ENCODE measurements around the gene ANKRD12. TPM values are rescaled to one million over a fixed set of nuclear protein-coding genes. Genes with fewer than 3 reads are reported as not detected.

Gene ANKRD12
- total and polyA plus RNA-seq, 10 of the 15 experiments (the other 5 are each of a cell fraction or from before 2014, with no cell fraction given): 5.9 to 45.7 (median 20.2) TPM

GRCh38 chr18:9172506-9173127 is 36.0 kb downstream of the ANKRD12 start:
- POLR2A ChIA-PET: interaction anchor here (0.6 kb wide), 2 partner anchors 19 to 308 kb away, joined by 3 read pairs; no protein-coding TSS in a partner anchor
- H3K27ac ChIP-seq (ENCODE audit: control insufficient read depth, insufficient read depth): no peak overlapping the region
- H3K27me3 ChIP-seq (replicated peaks in 1 of 2; ENCODE audit: control insufficient read depth in 2 of 2, insufficient read depth in 2 of 2, low read length in 1 of 2): no peaks in the 10 kb centered on the region
- WGBS (ENCODE audit: insufficient coverage, insufficient replicate concordance, low lambda C conversion rate, missing lambda C conversion rate): 96% methylated on average over 4 of the region's 4 CpGs
- ATAC-seq: no peak; the same call in none of the 3 replicates
- no peak overlapping the region for H2AFZ ChIP-seq (ENCODE audit: control insufficient read depth, low read depth, low read length)
- CTCF ChIA-PET: no interaction called here
- intact Hi-C loops (cut with micrococcal nuclease; ENCODE audit: unreplicated experiment): no loop called here
- RAD21 ChIA-PET (ENCODE audit: unreplicated experiment): interaction anchor here (0.6 kb wide), 1 partner anchor 13 kb away, joined by 3 read pairs; no protein-coding TSS in a partner anchor
- peaks cover 41% of the 10 kb centered on the region for H3K79me2 ChIP-seq (ENCODE audit: control insufficient read depth, insufficient read depth, low read length)
- FAIRE-seq: no peak
- H3K4me3 ChIP-seq: no peak overlapping the region
- SMC1A ChIA-PET (ENCODE audit: uncharacterized antibody, unreplicated experiment): interaction anchor here (0.7 kb wide), 1 partner anchor 8 kb away, joined by 3 read pairs; no protein-coding TSS in a partner anchor
- H3K9ac ChIP-seq (ENCODE audit: control insufficient read depth, insufficient read depth, low read length): no peak overlapping the region
- DNase-seq (ENCODE audit: low read depth, low spot score): no peak
- no peak overlapping the region for H3K4me2 ChIP-seq (ENCODE audit: control insufficient read depth, insufficient read depth)
- BruUV-seq (replicated peaks): no TSS peak
- peaks cover 0 to 4% of the 10 kb centered on the region in 2 experiments; a peak in 1 of 4 replicates for H3K36me3 ChIP-seq (ENCODE audit: control insufficient read depth in 2 of 2, insufficient read depth in 2 of 2, low read length in 1 of 2)
- in situ Hi-C loops (cut with MboI): no loop called here
- H3K9me3 ChIP-seq (replicated peaks; ENCODE audit: control insufficient read depth, insufficient read depth, low read length): peaks cover 5% of the 10 kb centered on the region; the same call in 1 of the 3 replicates
- H3K4me1 ChIP-seq (ENCODE audit: control insufficient read depth, insufficient read depth, low read length): peaks cover 10% of the 10 kb centered on the region
- TF ChIP-seq HDAC2 (IDR thresholded peaks at IDR 0.05) (no peak), BCL11A (IDR thresholded peaks at IDR 0.05; ENCODE audit: low read depth, low read length) (no peak), RFX5 (IDR thresholded peaks at IDR 0.05; ENCODE audit: low read depth, low read length) (no peak), ZSCAN29 (IDR thresholded peaks at IDR 0.05) (no peak), PML (IDR thresholded peaks at IDR 0.05; ENCODE audit: low read length) (no peak), DPF2 (IDR thresholded peaks at IDR 0.05) (no peak), PAX5 (IDR thresholded peaks at IDR 0.05; ENCODE audit: borderline replicate concordance, low read depth, low read length) (no peak), TCF3 (IDR thresholded peaks at IDR 0.05; ENCODE audit: borderline replicate concordance, insufficient read depth, low read depth, low read length) (no peak), NFXL1 (IDR thresholded peaks at IDR 0.05; ENCODE audit: borderline replicate concordance) (no peak), BCLAF1 (IDR thresholded peaks at IDR 0.05) (no peak), SMAD1 (IDR thresholded peaks at IDR 0.05; ENCODE audit: low read depth, partially characterized antibody) (no peak), CHD4 (IDR thresholded peaks at IDR 0.05) (no peak), HDGF (IDR thresholded peaks at IDR 0.05) (no peak), BACH1 (IDR thresholded peaks at IDR 0.05; ENCODE audit: borderline replicate concordance) (no peak), ZBED1 (IDR thresholded peaks at IDR 0.05; ENCODE audit: borderline replicate concordance) (no peak), RBBP5 (conservative IDR thresholded peaks at IDR 0.05) (no peak), ATF2 (IDR thresholded peaks at IDR 0.05; ENCODE audit: low read length) (no peak)
- H4K20me1 ChIP-seq (ENCODE audit: control insufficient read depth, insufficient read depth): no peaks in the 10 kb centered on the region

Measured in GM12878 (cell line).